GM21423 (cell line): ENCODE data around the gene SUMF1.
A peak's percentile ranks its signal among the peaks of the same experiment; 100 is the strongest.

Experiments used
- ATAC-seq: cut with Tn5 transposase; IDR thresholded peaks from one replicate; pipeline ENCODE4 v1.9.1; 2021; ENCODE audit warnings: mild to moderate bottlenecking, moderate library complexity; ENCODE audit not compliant: unreplicated experiment

SUMF1 gene

GRCh38 chr3:4466741-4467521, at the start of gene SUMF1:
Gene SUMF1 (minus strand): TSS chr3:4467269. CDS start chr3:4467245, 24 bp downstream.
- ATAC-seq, result peak; percentile 99

- ATAC-seq, result no peak
These were observed 49.0 kb upstream of the SUMF1 start for GRCh38 chr3:4515916-4516579.

GRCh38 chr3:4514916-4515315, 47.8 kb upstream of the SUMF1 start:
- ATAC-seq, result no peak

GRCh38 chr3:4514321-4514720, 47.3 kb upstream of the SUMF1 start:
- ATAC-seq, result no peak

- no peak for ATAC-seq
These were observed 46.0 kb upstream of the SUMF1 start for GRCh38 chr3:4512895-4513616.

GRCh38 chr3:4511491-4512262, 44.6 kb upstream of the SUMF1 start:
- no peak for ATAC-seq

- no peak for ATAC-seq
These were observed 43.1 kb upstream of the SUMF1 start for GRCh38 chr3:4509983-4510755.

GRCh38 chr3:4509043-4509442, 42.0 kb upstream of the SUMF1 start:
- ATAC-seq, result no peak

- peak; percentile 73 for ATAC-seq
These were observed 41.2 kb upstream of the SUMF1 start for GRCh38 chr3:4508048-4508981.

- ATAC-seq, result peak; percentile 21
These were observed 40.0 kb upstream of the SUMF1 start for GRCh38 chr3:4507024-4507596.

- ATAC-seq, result no peak
These were observed 39.5 kb upstream of the SUMF1 start for GRCh38 chr3:4506559-4507023.

- no peak for ATAC-seq
These were observed 38.9 kb upstream of the SUMF1 start for GRCh38 chr3:4505688-4506558.

GRCh38 chr3:4504340-4505261, 37.5 kb upstream of the SUMF1 start:
- ATAC-seq, result no peak

GRCh38 chr3:4503050-4503449, 36.0 kb upstream of the SUMF1 start:
- peak; percentile 51 for ATAC-seq

GRCh38 chr3:4501927-4502326, 34.9 kb upstream of the SUMF1 start:
- no peak for ATAC-seq

- no peak for ATAC-seq
These were observed 34.4 kb upstream of the SUMF1 start for GRCh38 chr3:4501437-4501836.

- no peak for ATAC-seq
These were observed 31.4 kb upstream of the SUMF1 start for GRCh38 chr3:4498446-4498845.
